ENCODE results near the gene KLHDC4. TPM values are rescaled to one million over a fixed set of nuclear protein-coding genes. Genes with fewer than 3 reads are reported as not detected.

KLHDC4 gene
- total RNA-seq, 1 experiment from 2014 or later = 76.2 TPM

- peaks cover 1% of the 10 kb centered on the region; the same call in 1 of the 2 replicates for H3K27me3 Mint-ChIP-seq (ENCODE audit: low read depth)
- H3K4me1 Mint-ChIP-seq = peaks cover 0 to 3% of the 10 kb centered on the region in 2 experiments; a peak in 2 of 4 replicates
- Histone ChIP-seq H3K56ac (ENCODE audit: insufficient read length, low read depth, low read length) (no peak overlapping the region), H2BK5ac (ENCODE audit: insufficient read length, low read length) (no peak overlapping the region), H3K79me2 (ENCODE audit: insufficient read depth, low read length) (no peaks in the 10 kb centered on the region), H3K23ac (ENCODE audit: insufficient read length, low read depth, low read length) (no peak overlapping the region), H3K9ac (ENCODE audit: extremely low read depth, insufficient read length, low read length) (no peak overlapping the region), H3K4me1 (ENCODE audit: insufficient read depth, low read length) (no peaks in the 10 kb centered on the region), H3K4ac (ENCODE audit: low read depth, low read length) (no peak overlapping the region), H3K27me3 (ENCODE audit: insufficient read depth, low read length) (no peaks in the 10 kb centered on the region), H2BK20ac (ENCODE audit: low read depth, low read length, poor library complexity, severe bottlenecking) (no peak overlapping the region), H3K9me3 (ENCODE audit: control insufficient read depth, low read depth, low read length) (no peaks in the 10 kb centered on the region), H3K23me2 (ENCODE audit: insufficient read length, low read depth, low read length, poor library complexity, severe bottlenecking) (no peaks in the 10 kb centered on the region), H2AFZ (ENCODE audit: low read length) (no peak overlapping the region), H4K20me1 (ENCODE audit: control insufficient read depth, insufficient read depth, insufficient read length) (no peaks in the 10 kb centered on the region), H2BK12ac (ENCODE audit: insufficient read length, low read depth, low read length) (no peak overlapping the region), H3K79me1 (ENCODE audit: insufficient read depth, low read depth, low read length, poor library complexity, severe bottlenecking) (no peaks in the 10 kb centered on the region), H2BK120ac (ENCODE audit: low read depth, low read length, poor library complexity, severe bottlenecking) (no peak overlapping the region), H3T11ph (ENCODE audit: low read length) (no peak overlapping the region), H3K18ac (ENCODE audit: insufficient read length, low read depth, low read length) (no peak overlapping the region), H3K14ac (ENCODE audit: insufficient read depth, low read length) (no peak overlapping the region), H3K27ac (ENCODE audit: insufficient read length, low read depth, low read length) (no peak overlapping the region), H2AK5ac (ENCODE audit: insufficient read length, low read length) (no peak overlapping the region), H3K4me2 (ENCODE audit: insufficient read depth, insufficient read length, low read length) (no peak overlapping the region), H2BK15ac (ENCODE audit: low read depth, low read length) (no peak overlapping the region), H4K91ac (ENCODE audit: insufficient read length, low read depth, low read length) (no peak overlapping the region), H4K5ac (ENCODE audit: insufficient read length, low read depth, low read length) (no peak overlapping the region), H4K8ac (replicated peaks; ENCODE audit: insufficient read length, low read depth, low read length) (no peak overlapping the region)
- no peak for TF ChIP-seq CTCF (conservative IDR thresholded peaks at IDR 0.05)
- H3K4me3 Mint-ChIP-seq = no peak overlapping the region
- H3K27ac Mint-ChIP-seq = peak overlapping the region; percentile 28 to 90 (median 43); a peak in 4 of 7 replicates
- no peaks in the 10 kb centered on the region for H3K9me3 Mint-ChIP-seq
- peaks cover 6 to 44% (median 42%) of the 10 kb centered on the region in 3 experiments; a peak in 6 of 7 replicates for H3K36me3 Mint-ChIP-seq (ENCODE audit: insufficient read depth in 1 of 3, low read depth in 3 of 3)
- WGBS (ENCODE audit: extremely low coverage, insufficient read length, low lambda C conversion rate) = no CpG with 5 or more reads among the region's 20 CpGs
- no peak for DNase-seq
These were observed 71.2 kb downstream of the KLHDC4 start for GRCh38 chr16:87694441-87695125.

Measured in H9 (cell line).